GM20000 (cell line): ENCODE results near the gene B4GALT1.

Experiments
- DNase-seq: peaks from one replicate; pipeline ENCODE4 v3.0.0; 2012; ENCODE audit warnings: low spot score
- CTCF ChIP-seq: IDR thresholded peaks from 2 replicates; pipeline ENCODE4 v1.5.1; 2012; ENCODE audit warnings: mild to moderate bottlenecking, control low read depth; ENCODE audit errors: extremely low read depth, missing control alignments

B4GALT1 gene

DNA sequence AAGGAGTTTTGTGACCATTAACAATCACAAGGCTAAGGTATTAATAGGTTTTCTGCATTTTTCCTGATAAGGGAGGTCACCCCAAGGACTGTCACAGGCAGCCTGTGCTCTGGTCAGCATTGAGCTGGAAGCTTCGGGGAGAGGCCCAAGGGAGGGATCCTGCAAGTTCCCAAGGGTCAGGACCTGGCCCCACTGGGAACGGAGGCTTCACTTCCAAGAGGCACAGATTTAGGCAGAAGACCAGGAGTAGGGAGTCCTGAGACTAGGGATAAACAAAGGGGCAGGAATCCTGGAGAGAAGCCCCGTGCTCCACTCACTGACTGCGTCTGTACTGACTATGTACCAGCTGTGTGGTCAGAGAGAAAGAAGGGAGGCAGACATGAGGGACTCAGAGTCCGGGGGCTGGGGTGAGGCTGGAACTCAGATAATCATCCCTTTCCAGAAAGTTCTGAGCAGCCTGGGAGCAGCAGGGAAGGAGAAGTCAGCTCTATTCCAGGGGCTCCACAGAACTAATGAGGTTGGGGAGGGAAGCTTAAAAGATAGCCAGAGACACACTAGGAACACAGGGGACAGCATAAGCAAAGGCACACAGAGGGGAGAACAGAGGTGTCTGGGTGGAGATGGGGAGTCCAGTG, 37.8 kb downstream of the B4GALT1 start:
- no peak for DNase-seq
- no peak for TF ChIP-seq CTCF

DNA sequence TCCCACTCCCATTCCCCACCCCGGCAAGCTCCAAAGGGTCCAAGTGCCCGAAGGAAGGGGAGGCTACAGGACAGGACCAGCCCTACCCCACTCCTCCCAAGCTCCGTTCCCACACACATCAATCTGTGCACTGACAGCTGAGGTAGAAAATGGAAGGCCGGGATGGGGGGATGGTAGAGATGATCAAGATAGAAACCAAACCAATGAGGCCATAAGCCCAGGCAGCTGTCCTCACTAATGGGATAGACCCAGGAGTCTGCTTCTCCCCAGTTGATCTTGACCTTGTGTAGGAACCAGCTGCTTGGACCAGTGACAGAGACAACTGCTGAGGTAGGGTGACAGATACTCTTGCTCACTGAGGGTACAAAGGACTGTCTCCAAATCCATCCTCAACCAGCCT, 38.6 kb downstream of the B4GALT1 start:
- no peak for TF ChIP-seq CTCF
- no peak for DNase-seq

DNA sequence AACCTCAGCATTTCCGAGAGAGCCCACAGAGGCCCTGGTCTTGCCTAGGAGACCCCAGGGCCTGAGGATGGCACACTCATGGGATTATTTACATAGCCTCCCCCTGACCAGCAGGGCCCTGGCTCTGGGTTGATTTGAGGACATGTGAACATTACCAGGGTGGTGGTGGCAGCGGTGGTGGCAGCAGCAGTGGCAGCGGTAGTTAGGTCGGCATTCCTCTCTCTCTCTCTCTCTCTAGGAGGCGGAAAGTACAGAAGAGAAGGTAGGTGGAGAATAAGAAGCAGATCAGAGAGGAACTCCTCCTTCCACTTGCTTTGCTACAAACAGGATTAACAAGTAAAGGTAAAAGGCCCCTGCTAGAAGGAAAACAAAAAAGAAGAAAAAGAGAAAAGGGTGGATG, 39.3 kb downstream of the B4GALT1 start:
- DNase-seq = no peak
- no peak for TF ChIP-seq CTCF

- peak; percentile 34 for DNase-seq
- no peak for TF ChIP-seq CTCF
These were observed 41.0 kb downstream of the B4GALT1 start for GRCh38 chr9:33125871-33126823.

DNA sequence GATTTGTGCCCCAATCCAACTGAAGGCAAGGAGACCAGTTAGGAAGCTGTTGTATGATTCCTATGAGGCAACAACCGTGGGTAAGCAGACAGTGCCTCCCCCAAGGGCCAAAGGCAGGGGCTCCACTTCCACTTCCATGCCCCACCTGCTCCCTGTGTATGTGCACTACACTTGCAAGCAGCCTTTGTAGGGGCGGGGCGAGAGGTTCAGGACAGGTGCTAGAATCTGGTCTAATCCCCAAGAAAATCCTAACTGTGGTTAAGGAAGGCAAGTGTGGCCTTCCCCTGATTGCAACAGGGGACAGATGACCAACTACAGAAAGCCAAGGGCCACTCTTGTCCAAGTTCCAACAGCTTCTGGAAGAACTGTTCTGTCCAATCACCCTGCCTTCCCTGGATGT, 41.7 kb downstream of the B4GALT1 start:
- no peak for TF ChIP-seq CTCF
- DNase-seq = no peak

DNA sequence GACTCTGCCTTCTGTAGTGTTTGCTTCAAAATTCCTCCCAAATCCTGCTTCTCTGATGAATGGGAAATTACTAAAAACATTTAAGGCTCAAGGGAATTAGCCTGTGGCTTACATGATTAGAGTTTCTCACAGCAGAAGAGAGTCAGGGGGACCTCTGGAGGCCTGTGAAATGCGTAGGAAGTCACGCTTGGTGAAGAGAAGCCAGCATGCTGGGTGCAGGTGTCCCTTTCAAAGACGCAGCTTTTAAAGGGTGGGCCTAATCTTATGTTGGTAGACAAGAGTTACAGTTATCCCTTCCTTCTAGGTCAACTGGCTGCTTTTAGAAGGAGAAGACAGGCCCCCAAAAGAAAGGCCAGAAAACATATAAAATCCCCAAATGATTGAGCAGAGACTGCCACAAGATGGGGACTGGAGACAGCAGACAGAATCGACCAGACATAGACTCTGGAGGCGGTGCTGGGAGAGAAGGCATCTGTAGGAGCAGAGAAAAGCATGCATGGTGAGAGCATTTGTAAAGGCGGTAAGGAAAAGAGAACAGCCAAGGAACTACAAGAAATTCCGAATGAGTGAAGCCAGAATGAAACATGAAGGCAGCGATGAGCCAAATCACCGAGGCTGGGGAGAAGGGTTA, 42.3 kb downstream of the B4GALT1 start:
- TF ChIP-seq CTCF = no peak
- DNase-seq = peak; percentile 60

DNA sequence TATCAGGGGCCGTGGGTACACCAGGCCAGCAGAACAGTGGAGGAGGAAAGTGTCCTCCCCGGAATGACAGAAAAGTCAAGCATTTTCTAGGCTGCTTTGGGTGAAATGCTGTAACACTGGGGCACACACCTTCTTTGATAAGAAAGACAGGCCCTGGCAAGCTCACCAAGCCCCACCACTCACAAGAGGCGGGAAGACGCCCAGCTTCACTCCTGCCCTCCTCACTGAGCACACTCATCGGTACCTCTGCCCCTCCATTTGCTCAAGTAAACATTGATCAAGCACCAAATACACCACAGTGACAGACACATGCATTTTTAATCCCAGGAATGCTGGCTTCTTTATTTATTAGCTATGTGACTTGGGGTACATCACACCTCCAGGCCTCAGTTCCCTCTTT, 43.1 kb downstream of the B4GALT1 start:
- no peak for TF ChIP-seq CTCF
- no peak for DNase-seq
